ENCODE data around the gene C3orf33. TPM values are rescaled to one million over a fixed set of nuclear protein-coding genes. Genes with fewer than 3 reads are reported as not detected.
A peak's percentile ranks its signal among the peaks of the same experiment; 100 is the strongest.
"Not testable (repeated sequence)": the region's sequence is repeated elsewhere in the genome, so short reads cannot be mapped to it uniquely, and the experiment has no call there.

Gene C3orf33, protein sequence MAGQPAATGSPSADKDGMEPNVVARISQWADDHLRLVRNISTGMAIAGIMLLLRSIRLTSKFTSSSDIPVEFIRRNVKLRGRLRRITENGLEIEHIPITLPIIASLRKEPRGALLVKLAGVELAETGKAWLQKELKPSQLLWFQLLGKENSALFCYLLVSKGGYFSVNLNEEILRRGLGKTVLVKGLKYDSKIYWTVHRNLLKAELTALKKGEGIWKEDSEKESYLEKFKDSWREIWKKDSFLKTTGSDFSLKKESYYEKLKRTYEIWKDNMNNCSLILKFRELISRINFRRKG
- 1.3 TPM for total RNA-seq

DNA sequence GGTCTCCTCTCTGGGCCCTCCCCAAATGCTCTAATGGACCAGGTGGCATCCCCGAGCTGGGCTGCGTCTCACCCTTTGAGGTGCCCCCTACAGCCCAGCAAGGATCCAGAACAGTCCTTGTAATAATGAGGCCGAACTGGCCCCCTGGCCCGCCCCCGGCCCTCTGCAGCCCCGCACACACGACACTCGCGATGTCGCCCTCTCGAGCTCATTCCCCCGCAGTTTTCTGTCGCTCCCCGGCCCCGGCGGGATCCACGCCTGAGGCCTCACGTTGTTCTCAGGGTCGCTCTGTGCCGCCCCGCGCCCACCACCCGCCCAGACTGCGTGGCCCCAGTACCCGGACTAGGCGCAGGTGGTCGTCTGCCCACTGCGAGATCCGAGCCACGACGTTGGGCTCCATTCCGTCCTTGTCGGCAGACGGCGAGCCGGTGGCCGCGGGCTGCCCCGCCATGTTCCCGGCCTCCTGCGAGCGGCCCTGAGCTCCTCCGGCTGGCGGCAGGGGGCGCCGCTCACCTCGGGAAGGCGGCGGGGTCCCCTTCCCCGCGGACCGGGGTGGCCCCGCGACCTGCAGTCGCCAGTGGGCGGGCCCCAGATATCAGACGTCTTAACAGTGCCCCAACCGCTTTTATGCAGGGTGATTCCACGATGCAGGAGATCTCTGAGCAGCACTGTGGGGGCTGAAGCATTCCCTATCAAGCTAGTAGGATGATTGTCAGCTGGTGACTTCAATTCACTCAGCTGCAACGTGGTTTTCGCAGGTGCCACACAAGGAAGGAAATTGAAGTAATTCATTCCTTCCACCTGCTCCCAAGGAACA is at the start of gene C3orf33:
C3orf33 (minus strand) TSS at position 477 of the 817 bp plus-strand sequence; CDS start at position 451, 26 bp downstream.
- DNase-seq (ENCODE audit: low read depth in 2 of 3, low spot score in 2 of 3): peak; percentile 52 to 80 (median 79)

DNA sequence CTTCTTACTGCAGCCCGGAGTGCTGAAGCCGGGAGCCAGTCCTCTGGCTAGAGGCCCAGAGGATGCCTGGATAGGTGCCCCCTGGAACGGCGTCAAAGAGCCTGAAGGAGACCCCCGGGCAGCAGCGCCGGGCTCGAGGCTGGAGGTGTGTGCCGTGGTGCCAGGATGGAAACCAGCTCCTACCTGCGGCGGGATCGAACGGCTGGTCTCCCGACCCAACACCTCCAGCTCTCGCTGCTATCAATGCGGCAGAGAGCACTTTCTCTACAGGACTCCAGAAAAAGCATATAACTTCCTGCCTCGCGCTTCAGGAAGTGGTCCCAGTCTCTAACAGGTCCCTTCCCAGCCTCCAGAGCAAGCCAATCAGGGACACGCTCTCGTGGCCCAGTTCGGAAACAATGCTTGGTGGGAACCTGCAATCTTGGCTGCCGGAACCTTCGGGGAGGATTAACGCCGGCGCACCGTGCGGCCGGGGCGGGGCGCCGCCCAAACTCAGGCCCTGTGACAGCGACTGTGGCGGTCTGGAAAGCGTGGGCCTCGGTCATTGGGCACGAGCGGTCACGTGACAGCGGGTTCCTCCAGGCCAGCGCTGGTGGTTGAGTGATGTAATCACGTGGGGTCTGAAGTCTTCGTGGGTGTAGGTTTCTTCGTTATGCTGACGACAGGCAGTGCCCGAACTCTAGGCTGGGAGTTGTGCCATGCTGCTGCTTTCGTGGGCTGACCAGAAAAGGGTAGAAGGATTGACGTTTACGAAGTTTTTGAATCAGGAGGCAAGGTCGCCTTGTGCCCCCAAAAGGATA is 48.3 kb upstream of the C3orf33 start, which contains the start of gene SLC33A1:
SLC33A1 (minus strand) TSS at position 287 of the 800 bp plus-strand sequence. CDS start 430 bp downstream, outside the sequence.
- DNase-seq (ENCODE audit: low read depth in 2 of 3, low spot score in 2 of 3): peak; percentile 98 to 100 (median 100)

DNA sequence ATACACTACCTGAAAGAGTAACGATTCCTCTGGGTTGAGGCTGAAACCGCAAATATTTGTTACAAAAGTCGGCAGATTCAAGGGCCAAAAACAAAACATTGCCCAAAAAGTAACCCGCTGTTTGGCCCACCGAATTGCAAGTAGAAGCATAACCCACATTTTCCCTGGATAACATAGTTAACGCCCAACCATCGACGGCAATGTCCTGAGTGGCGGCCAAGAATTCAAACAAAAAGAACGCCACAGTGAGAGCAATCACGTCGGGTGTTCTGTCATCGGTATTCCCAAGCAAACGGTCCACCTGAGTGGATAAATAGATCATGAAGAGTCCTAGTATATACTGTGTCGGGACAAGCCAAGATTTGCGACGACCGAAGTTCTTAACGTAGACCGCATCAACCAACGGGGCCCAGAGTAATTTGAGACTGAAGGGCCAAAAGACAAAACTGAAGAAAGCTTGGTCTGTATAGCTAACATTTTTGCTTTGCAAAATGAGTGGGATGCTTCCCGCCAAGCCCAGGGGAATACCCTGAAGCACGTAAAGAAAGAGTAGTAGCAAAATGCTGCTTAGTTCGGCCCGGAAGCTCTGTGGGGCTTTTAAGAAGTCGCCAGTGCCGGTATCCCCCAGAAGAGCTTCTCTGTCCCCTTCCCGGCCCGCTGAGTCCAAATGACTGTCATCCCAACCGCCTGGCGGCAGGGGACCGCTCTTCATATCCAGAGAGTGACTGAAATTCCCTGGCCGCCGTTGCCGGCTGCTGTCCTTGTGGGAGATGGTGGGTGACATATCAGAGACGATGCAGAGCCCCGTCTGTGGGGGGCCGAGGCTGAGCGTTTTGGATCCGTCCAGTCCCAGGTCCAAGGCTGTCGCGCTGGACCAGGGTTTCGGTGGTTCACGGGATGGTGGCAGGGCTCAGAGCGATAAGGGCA is 47.4 kb upstream of the C3orf33 start:
- DNase-seq (ENCODE audit: low read depth in 2 of 3, low spot score in 2 of 3): peak in 2 of 3 donors; percentile 19 to 36

DNA sequence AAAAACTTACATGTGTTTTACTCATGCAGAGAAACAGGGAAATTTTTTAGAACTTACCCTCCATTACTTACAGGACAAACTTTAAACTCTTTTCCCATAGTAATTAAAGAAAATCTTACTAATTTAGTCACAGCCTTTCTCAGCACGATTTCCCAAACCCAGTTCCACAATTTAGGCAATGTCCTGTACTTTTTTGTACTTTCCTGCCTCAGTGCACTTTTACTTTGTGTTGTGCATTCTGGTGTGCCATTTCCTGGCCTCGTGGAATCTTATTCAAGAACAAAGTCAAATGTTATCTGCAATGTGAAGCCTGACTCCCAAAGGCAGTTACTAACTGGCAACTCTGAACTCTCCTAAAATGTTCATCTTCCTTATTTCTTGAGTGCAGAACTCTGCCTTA is 46.3 kb upstream of the C3orf33 start:
- no peak for DNase-seq (ENCODE audit: low read depth in 2 of 3, low spot score in 2 of 3)

DNA sequence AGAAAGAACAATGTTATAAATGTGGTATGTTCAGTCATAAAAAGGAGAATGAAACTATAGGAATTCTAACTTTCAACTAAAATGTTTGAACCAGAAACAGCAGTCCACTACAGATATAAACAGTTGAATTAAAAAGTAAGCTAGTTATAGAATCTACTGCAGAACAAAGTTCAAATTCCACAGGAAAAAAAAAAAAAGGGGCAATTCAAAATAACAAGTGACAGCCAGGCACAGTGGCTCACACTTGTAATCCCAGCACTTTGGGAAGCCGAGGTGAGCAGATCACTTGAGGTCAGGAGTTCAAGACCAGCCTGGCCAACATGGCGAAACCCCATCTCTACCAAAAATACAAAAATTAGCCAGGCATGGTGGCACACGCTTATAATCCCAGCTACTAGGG is 43.3 kb upstream of the C3orf33 start:
- DNase-seq (ENCODE audit: low read depth in 2 of 3, low spot score in 2 of 3): not testable (repeated sequence)

DNA sequence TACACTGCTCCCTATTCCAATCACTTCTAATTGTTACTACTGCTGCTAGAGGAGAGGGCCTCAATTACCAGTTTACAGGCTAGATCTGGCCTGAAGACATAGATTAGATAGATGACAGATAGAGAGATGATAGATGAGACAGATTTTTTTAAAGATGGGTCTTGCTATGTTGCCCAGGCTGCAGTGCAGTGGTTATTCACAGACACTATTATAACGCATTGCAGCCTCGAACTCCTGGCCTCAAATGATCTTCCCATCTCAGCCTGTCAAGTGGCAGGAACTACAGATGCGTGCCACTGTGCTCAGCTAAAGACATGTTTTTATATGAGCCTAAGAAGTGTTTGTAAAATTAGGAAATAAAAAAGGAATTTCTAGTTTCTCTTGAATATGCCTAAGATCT is 41.9 kb upstream of the C3orf33 start:
- DNase-seq (ENCODE audit: low read depth in 2 of 3, low spot score in 2 of 3): no peak

DNA sequence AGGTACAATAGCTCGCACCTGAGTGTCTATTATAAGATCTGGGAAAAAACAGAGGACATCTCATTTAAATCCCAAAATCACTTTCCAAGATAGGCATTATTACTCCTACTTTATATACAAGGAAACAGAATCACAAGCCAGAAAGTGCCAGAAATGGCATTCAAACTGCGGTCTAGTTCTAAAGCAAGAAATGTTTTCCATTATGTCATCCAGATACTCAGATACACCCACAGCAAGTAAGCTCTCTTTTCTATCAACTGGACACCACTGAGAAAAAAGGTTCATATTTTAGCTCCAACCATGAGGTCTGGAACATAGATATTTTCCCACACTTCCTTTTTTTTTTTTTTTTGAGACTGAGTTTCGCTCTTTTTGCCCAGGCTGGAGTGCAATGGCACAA is 40.0 kb upstream of the C3orf33 start:
- no peak for DNase-seq (ENCODE audit: low read depth in 2 of 3, low spot score in 2 of 3)

DNA sequence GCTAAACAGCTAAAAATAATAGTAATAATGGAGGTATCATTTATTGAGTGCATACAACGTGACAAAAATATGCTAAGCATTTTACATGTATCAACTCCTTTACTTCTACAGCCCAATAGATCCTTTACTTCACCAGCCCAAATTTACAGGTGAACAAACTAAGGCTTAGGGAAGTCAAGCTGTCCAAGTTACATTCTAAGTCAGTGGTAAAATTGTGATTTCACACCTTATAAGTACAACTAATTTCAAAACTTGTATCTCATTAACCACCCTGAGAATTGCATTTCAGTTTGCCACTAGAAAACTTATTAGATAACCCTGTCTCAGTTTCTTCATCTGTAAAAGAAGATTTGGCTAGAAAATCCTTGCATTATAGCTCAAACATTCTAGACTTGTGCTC is 37.5 kb upstream of the C3orf33 start:
- DNase-seq (ENCODE audit: low read depth in 2 of 3, low spot score in 2 of 3): no peak

DNA sequence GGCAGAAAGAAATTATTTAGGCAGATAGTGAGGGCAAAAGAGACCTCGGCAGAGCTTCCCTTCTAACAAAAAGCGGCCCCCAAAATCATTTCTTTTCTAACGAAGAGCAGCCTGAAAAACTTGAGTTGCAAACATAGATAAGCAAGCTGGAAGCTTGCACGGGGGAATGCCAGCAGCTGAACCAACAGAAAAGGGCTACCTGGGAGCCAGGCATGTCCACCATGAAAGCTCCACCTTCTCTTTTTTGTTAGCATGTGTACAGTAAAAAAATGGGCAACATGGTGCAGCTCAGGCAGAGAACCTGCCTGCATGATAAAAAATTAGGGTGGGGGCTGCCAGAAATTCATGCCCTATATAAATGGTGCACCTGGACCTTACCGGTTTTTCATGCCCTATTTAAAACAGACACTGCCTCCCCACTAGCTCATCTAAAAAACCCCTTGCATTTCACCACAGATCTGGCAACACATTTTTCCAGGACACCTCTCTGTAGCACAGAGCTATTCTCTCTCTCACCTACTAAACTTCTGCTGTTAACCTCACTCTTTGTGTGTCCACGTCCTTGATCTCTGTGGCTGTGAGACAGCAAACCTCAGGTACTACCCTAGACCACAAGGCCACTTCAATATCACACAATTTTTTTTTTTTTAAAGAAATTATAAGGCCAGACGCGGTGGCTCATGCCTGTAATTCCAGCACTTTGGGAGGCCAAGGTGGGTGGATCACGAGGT is 29.4 kb upstream of the C3orf33 start:
- no peak for DNase-seq (ENCODE audit: low read depth in 2 of 3, low spot score in 2 of 3)

DNA sequence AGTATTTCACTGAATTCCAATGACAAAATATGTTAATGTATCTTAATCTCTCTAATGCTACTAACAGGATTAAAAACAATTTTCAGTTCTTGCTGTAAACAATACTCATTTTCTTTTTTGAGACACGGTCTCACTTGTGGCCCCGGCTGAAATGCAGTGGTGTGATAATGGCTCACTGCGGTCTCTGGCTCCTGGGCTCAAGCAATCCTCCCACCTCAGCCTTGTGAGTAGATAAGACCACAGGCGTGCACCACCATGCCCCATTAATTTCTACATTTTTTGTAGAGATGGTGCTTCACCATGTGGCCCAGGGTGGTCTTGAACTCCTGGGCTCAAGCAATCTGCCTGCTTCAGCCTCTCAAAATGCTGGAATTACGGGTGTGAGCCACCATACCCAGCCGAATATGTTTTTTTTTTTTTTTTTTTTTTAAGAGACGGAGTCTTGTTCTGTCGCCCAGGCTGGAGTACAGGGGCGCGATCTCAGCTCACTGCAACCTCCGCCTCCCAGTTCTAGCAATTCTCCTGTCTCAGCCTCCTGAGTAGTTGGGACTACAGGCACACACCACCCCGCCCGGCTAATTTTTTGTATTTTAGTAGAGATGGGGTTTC is 22.5 kb upstream of the C3orf33 start:
- DNase-seq (ENCODE audit: low read depth in 2 of 3, low spot score in 2 of 3): not testable (repeated sequence)

DNA sequence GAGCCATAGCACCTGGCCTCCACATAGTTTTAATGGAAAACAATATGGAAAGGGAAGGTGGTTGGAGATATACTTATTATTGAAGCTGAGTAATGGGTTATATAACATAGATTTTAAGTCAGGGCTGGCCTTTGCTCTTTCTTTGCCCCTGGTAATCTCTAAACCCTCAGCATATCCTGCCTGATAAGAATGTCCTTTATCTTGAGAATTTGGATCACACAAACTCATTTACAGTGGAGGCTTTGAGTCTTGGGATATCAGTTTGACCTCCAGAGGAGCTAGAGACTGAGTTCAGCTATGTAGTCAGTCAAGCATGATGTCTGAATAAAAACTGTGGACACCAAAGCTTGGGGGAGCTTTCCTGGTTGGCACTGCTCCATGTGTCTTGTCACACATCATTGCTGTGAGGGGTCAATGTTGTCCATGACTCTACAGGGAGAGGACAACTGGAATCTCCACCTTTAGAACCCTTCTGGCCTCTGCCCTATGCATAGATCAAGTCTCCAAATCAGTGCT is 9.0 kb upstream of the C3orf33 start:
- no peak for DNase-seq (ENCODE audit: low read depth in 2 of 3, low spot score in 2 of 3)

DNA sequence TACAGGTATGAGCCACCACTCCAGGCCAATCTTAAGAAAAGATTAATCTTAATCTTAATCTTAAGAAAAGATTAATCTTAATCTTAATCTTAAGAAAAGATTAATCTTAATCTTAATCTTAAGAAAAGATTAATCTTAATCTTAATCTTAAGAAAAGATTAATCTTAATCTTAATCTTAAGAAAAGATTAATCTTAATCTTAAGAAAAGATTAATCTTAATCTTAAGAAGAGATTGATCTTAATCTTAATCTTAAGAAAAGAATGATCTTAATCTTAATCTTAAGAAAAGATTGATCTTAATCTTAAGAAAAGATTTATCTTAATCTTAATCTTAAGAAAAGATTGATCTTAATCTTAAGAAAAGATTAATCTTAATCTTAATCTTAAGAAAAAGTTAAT is 7.1 kb upstream of the C3orf33 start:
- DNase-seq (ENCODE audit: low read depth in 2 of 3, low spot score in 2 of 3): not testable (repeated sequence)

DNA sequence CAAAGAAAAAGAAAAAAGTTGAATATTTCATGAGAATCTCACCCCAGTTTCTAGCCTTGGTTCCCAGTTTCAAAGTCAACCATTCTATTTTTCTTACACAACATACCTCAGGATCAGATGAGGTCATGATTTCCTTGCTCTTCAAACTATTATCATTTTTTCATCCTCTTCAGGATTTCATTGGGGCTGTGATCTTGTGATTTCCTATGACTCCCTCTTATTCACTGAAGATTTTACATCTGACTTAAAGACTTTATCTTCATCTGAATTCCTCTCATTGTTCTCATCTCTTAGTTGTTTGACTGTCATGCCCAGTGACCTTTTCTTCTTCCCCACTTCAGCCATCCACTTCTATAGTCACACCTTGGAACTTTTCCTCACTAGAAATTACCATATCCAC is 3.1 kb upstream of the C3orf33 start:
- no peak for DNase-seq (ENCODE audit: low read depth in 2 of 3, low spot score in 2 of 3)

DNA sequence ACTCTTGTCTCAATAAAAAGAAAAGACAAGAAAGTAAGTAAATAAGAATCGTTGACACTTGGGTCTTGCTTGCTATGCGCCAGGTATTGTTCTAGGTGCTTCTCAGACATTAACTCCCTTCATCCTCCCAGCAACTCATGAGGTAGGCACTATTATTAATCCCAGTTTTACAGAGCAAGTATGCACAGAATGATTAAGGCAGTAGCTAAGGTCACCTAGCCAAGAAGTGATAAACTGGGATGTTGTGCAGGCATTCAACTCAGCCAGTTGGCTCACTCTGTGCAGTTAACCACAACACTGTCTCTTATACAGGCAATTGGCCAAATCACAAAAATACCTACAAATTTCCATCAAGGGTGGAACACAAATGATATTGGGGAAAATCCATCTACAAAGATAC is 1.7 kb upstream of the C3orf33 start:
- DNase-seq (ENCODE audit: low read depth in 2 of 3, low spot score in 2 of 3): no peak

DNA sequence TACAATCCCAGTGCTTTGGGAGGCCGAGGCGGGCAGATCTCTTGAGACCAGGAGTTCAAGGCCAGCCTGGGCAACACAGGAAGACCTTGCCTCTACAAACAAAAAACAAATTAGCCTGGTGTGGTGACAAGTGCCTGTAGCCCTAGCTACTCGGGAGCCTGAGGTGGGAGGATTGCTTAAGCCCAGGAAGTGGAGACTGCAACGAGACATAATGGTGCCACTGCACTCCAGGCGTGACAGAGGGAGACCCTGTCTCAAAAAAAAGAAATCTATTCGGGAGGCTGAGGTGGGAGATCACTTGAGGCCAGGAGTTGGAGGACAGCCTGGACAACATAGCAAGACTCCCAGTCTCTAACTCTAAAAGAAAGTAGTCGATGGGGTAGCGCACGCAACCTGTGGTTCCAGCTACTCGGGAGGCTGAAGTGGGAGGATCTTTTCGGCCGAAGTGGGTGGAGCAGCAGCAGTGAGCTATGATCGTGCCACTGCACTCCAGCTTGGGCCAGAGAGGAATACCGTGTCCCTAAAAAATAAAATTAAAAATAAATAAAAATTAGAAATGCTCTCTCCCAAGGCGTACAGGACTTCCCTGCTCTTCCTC is 775 bp downstream of the C3orf33 start:
- no peak for DNase-seq (ENCODE audit: low read depth in 2 of 3, low spot score in 2 of 3)

DNA sequence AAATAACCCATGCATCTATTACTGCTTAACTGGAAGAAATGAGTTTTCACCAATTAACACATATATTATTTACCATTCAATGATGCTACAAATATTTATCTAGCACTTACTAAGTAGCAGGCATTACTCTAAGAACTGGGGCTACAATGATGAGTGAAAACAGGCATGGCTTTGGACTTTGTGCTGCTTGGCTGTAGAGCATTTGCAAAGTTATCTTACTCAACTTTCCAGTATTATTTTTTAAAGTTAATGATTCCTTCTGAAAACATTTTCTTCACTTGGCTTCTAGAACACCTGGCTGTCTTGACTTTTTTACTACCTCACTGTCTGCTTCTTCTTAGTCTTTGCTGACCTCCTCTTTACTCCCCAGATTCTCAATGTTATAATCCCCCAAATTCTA is 1.8 kb downstream of the C3orf33 start:
- DNase-seq (ENCODE audit: low read depth in 2 of 3, low spot score in 2 of 3): no peak

DNA sequence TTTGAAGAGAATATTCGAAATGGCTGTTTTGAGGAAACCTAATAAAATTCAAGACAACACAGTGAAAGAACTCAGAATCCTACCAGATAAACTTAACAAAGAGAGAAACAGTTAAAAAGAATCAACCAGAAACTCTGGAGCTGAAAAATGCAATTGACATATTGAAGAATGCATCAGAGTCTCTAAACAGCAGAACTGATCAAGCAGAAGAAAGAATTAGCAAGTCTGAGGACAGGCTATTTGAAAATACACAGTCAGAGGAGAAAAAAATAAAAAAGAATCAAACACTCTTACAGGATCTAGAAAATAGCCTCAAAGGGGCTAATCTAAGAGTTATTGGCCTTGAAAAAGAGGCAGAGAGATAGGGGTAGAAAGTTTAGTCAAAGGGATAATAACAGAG is 13.5 kb downstream of the C3orf33 start:
- DNase-seq (ENCODE audit: low read depth in 2 of 3, low spot score in 2 of 3): no peak

DNA sequence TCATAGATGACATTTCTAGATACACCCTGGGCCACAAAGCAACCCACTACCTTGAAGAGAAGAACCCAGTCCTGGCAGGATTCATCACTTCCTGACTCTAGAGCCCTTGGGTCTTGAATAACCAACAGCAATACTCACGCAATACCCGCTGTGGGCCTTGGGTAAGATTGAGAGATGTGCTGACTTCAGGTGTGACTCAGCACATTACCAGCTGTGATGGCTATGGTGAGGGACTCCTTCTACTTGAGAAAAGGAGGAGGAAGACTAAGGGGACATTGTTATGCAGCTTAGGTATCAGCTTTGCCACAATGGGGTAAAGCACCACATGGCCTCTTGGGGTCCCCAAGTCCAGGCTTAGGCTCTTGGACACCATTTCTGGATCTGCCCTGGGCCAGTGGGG is 14.9 kb downstream of the C3orf33 start:
- DNase-seq (ENCODE audit: low read depth in 2 of 3, low spot score in 2 of 3): peak in 1 of 3 donors; percentile 14

Measured in hematopoietic multipotent progenitor cell (in vitro differentiated cells).